ENCODE measurements around the gene IZUMO1. TPM values are rescaled to one million over a fixed set of nuclear protein-coding genes. Genes with fewer than 3 reads are reported as not detected.
A peak's percentile ranks its signal among the peaks of the same experiment; 100 is the strongest.

Gene IZUMO1
- total RNA-seq, 2 donors from 2014 or later = not detected

- TF ChIP-seq, protein P1, sequence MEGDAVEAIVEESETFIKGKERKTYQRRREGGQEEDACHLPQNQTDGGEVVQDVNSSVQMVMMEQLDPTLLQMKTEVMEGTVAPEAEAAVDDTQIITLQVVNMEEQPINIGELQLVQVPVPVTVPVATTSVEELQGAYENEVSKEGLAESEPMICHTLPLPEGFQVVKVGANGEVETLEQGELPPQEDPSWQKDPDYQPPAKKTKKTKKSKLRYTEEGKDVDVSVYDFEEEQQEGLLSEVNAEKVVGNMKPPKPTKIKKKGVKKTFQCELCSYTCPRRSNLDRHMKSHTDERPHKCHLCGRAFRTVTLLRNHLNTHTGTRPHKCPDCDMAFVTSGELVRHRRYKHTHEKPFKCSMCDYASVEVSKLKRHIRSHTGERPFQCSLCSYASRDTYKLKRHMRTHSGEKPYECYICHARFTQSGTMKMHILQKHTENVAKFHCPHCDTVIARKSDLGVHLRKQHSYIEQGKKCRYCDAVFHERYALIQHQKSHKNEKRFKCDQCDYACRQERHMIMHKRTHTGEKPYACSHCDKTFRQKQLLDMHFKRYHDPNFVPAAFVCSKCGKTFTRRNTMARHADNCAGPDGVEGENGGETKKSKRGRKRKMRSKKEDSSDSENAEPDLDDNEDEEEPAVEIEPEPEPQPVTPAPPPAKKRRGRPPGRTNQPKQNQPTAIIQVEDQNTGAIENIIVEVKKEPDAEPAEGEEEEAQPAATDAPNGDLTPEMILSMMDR (IDR thresholded peaks at IDR 0.05) = no peak
- DNase-seq = no peak
- H3K4me1 ChIP-seq = no peaks in the 10 kb centered on the region
- no peaks in the 10 kb centered on the region for H3K36me3 ChIP-seq
- no peaks in the 10 kb centered on the region for H3K9me3 ChIP-seq
- intact Hi-C loops (cut with DNase I) = no loop called here
- H3K9ac ChIP-seq (ENCODE audit: low read depth in 2 of 2, low read length in 2 of 2) = no peak overlapping the region
- no peak overlapping the region for H3K27ac ChIP-seq
- no peaks in the 10 kb centered on the region for H3K27me3 ChIP-seq
- H3K4me3 ChIP-seq = no peak overlapping the region
Measured at GRCh38 chr19:48784527-48784926, 37.8 kb upstream of the IZUMO1 start.

DNA sequence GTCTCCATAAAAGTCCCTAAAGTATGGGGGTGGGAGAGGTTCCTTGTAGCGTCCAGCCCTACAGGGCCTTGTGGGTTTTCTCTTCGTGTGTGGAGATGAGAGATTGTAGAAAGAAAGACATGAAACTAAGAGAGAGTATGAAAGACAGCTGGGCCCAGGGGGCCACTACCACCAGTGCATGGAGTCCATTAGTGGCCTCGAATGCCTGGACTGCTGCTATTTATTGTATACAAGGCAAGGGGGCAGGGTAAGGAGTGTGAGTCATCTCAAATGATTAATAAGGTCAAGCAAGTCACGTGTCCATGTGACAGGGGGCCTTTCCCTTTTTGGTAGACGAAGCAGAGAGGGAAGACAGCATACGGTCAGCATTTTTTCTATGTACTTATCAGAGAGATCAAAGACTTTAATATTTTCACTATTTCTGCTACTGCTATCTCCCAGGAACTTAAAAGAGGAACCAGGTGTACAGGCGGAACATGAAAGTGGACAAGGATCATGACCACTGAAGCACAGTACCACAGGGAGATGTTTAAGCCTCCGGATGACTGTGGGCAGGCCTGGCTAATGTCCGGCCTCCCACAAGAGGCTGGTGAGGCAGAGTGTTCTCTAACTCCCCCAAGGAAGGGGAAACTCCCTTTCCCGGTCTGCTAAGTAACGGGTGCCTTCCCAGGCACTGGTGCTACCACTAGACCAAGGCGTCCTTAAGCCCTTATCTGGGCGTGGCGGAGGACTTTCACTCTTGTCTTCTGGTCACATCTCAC, 34.1 kb upstream of the IZUMO1 start:
- peak overlapping the region; percentile 32 for H3K27ac ChIP-seq
- intact Hi-C loops (cut with DNase I) = no loop called here
- no peaks in the 10 kb centered on the region for H3K36me3 ChIP-seq
- H3K9me3 ChIP-seq = no peaks in the 10 kb centered on the region
- no peaks in the 10 kb centered on the region for H3K27me3 ChIP-seq
- H3K4me3 ChIP-seq = no peak overlapping the region
- no peaks in the 10 kb centered on the region for H3K4me1 ChIP-seq
- H3K9ac ChIP-seq (ENCODE audit: low read depth in 2 of 2, low read length in 2 of 2) = no peak overlapping the region
- DNase-seq = no peak
- TF ChIP-seq, protein P1 (IDR thresholded peaks at IDR 0.05) = no peak

DNA sequence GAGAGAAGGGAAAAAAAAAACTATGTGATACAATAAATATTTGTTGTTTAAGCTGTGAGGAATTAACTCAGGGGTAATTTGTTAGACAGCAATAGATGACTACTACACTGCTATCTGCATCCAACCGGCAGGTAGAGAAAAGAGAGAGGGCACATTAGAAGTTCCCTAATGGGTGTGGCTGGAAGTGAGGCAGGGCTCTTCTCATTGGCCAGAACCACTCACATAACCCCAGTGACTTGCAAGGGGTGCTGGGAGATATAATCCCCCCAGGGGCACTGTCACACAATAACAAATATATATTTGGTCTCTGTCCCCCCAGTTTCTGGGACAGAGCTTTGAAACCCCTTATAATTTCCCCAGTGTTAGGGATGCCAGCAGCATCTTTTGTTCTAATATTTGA, 32.9 kb upstream of the IZUMO1 start:
- Histone ChIP-seq H3K27me3 (no peaks in the 10 kb centered on the region), H3K27ac (no peak overlapping the region), H3K9me3 (no peaks in the 10 kb centered on the region), H3K36me3 (no peaks in the 10 kb centered on the region), H3K9ac (ENCODE audit: low read depth in 2 of 2, low read length in 2 of 2) (no peak overlapping the region), H3K4me1 (no peaks in the 10 kb centered on the region), H3K4me3 (no peak overlapping the region)
- intact Hi-C loops (cut with DNase I) = no loop called here
- TF ChIP-seq, protein P1 (IDR thresholded peaks at IDR 0.05) = no peak
- DNase-seq = no peak

GRCh38 chr19:48777720-48778119, 31.0 kb upstream of the IZUMO1 start:
- TF ChIP-seq, protein P1 (IDR thresholded peaks at IDR 0.05) = no peak
- H3K9ac ChIP-seq (ENCODE audit: low read depth in 2 of 2, low read length in 2 of 2) = no peak overlapping the region
- intact Hi-C loops (cut with DNase I) = no loop called here
- H3K4me3 ChIP-seq = no peak overlapping the region
- no peaks in the 10 kb centered on the region for H3K4me1 ChIP-seq
- no peaks in the 10 kb centered on the region for H3K27me3 ChIP-seq
- DNase-seq = no peak
- H3K36me3 ChIP-seq = no peaks in the 10 kb centered on the region
- H3K9me3 ChIP-seq = no peaks in the 10 kb centered on the region
- no peak overlapping the region for H3K27ac ChIP-seq

DNA sequence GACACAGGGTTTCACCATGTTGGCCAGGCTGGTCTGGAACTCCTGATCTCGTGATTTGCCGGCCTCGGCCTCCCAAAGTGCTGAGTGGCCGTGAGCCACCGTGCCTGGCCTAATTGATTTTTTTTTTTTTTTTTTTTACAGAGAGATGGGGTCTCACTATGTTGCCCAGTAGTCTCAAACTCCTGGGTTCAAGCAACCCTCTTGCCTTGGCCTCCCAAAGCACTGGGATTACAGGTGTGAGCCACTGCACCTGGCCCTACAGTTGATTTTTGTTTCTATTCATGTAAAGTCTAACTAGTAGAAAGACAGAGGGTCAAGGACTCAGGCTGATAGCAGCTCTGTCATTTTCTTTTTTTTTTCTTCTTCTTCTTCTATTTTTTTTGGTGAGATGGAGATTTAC, 30.4 kb upstream of the IZUMO1 start:
- intact Hi-C loops (cut with DNase I) = no loop called here
- no peak for DNase-seq
- H3K27ac ChIP-seq = no peak overlapping the region

More for the DNA sequence above, 30.4 kb upstream of the IZUMO1 start:
- no peaks in the 10 kb centered on the region for H3K9me3 ChIP-seq
- TF ChIP-seq, protein P1 (IDR thresholded peaks at IDR 0.05) = no peak
- peaks cover 2% of the 10 kb centered on the region for H3K27me3 ChIP-seq
- no peaks in the 10 kb centered on the region for H3K36me3 ChIP-seq
- no peak overlapping the region for H3K4me3 ChIP-seq
- no peaks in the 10 kb centered on the region for H3K4me1 ChIP-seq
- no peak overlapping the region for H3K9ac ChIP-seq (ENCODE audit: low read depth in 2 of 2, low read length in 2 of 2)

All from colonic mucosa (tissue), 4 donors.